Thyroid gland (tissue), 4 donors: ENCODE measurements around the gene GCNT4. TPM values are rescaled to one million over a fixed set of nuclear protein-coding genes. Genes with fewer than 3 reads are reported as not detected.
A peak's percentile ranks its signal among the peaks of the same experiment; 100 is the strongest.

ENCODE experiments used
- DNase-seq, 2 donors: peaks; one replicate each; pipeline ENCODE4 v3.0.0-alpha.2; 2019
- H3K27ac ChIP-seq, 3 donors: fragments of 200-600 bp; sonication (generic); 1 replicate in 2 of 3; 2 replicates in 1 of 3; pipeline ENCODE4 v1.5.1; 2016 to 2019; ENCODE audit warnings: mild to moderate bottlenecking in 1 of 3, moderate library complexity in 1 of 3
- H3K27me3 ChIP-seq: fragments of 200-600 bp; sonication (generic); one replicate; pipeline ENCODE4 v1.5.1; 2019
- H3K36me3 ChIP-seq, 2 donors: fragments of 200-600 bp; sonication (generic); one replicate each; pipeline ENCODE4 v1.5.1; 2016 to 2019
- H3K4me1 ChIP-seq, 2 donors: fragments of 200-600 bp; sonication (generic); one replicate each; pipeline ENCODE4 v1.5.1; 2017 to 2019
- H3K4me3 ChIP-seq, 3 donors: fragments of 200-600 bp; sonication (generic); replicated peaks in 1 of 3; 1 replicate in 2 of 3; 2 replicates in 1 of 3; pipeline ENCODE4 v1.5.1; 2016; ENCODE audit warnings: mild to moderate bottlenecking in 1 of 3
- H3K9me3 ChIP-seq: fragments of 200-600 bp; sonication (generic); one replicate; pipeline ENCODE4 v1.5.1; 2017
- CTCF ChIP-seq, 6 experiments: fragments of 200-600 bp in 3 of 6; fragments of 450-650 bp in 3 of 6; sonication (generic) in 3 of 6; IDR thresholded peaks; one replicate each; pipeline ENCODE4 v1.5.1; 2016 to 2019; ENCODE audit warnings: antibody characterized with exemption in 6 of 6, mild to moderate bottlenecking in 2 of 6, inconsistent platforms in 1 of 6, moderate library complexity in 1 of 6
- POLR2A ChIP-seq, 2 donors: fragments of 450-650 bp; IDR thresholded peaks; one replicate each; pipeline ENCODE4 v1.6.1; 2017; ENCODE audit warnings: antibody characterized with exemption in 2 of 2, mild to moderate bottlenecking in 2 of 2, moderate library complexity in 1 of 2
- WGBS, 2 donors: methylation state at CpG; one replicate each; pipeline ENCODE4 v1.1.5; 2017; 5-methylcytosine and 5-hydroxymethylcytosine counted together
- intact Hi-C: fragments of 100-400 bp; cut with DNase I; formaldehyde crosslinking; loops from one replicate; pipeline ENCODE4 v1.15.1; 2023
- total RNA-seq, 4 donors: library from RNA; depleted of rRNA; stranded (reverse); fragments of >200 nt; gene quantifications; one replicate each; pipeline ENCODE4 v1.2.3, GENCODE V29; 2016

Gene GCNT4
- total RNA-seq, 4 donors from 2014 or later: 0.94 to 3.1 (median 1.5) TPM

GRCh38 chr5:75040973-75041372 lies 11.4 kb downstream of the GCNT4 start:
- no peak overlapping the region for H3K4me3 ChIP-seq
- H3K36me3 ChIP-seq: no peaks in the 10 kb centered on the region
- 89 to 92% methylated on average over 4 of the region's 4 CpGs for WGBS, 2 donors
- no peak overlapping the region for H3K27ac ChIP-seq
- no peaks in the 10 kb centered on the region for H3K9me3 ChIP-seq
- TF ChIP-seq CTCF (IDR thresholded peaks at IDR 0.05) (no peak), POLR2A (IDR thresholded peaks at IDR 0.05) (no peak)
- no peaks in the 10 kb centered on the region for H3K27me3 ChIP-seq
- no peaks in the 10 kb centered on the region for H3K4me1 ChIP-seq
- intact Hi-C loops: no loop called here
- no peak for DNase-seq

DNA sequence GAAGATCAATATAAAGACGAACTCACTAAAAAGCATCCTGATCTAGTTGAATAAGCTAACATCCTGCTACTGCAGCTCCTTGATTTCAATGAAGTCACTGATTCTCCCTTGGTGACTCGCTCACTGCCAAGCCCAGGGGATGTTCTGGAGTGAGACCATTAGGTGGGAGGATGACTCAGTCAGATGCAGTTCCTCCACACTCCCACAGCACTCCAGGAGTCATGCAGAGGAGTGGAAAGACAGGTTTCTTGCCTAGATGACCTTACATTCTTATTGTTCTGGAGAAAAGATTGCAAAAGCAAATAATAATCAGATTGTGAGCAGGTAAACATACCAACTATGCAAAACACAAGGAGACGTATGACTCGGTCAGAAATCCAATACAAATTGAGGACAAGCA lies 15.3 kb downstream of the GCNT4 start:
- WGBS, 2 donors: 80 to 86% methylated on average over 4 of the region's 4 CpGs

DNA sequence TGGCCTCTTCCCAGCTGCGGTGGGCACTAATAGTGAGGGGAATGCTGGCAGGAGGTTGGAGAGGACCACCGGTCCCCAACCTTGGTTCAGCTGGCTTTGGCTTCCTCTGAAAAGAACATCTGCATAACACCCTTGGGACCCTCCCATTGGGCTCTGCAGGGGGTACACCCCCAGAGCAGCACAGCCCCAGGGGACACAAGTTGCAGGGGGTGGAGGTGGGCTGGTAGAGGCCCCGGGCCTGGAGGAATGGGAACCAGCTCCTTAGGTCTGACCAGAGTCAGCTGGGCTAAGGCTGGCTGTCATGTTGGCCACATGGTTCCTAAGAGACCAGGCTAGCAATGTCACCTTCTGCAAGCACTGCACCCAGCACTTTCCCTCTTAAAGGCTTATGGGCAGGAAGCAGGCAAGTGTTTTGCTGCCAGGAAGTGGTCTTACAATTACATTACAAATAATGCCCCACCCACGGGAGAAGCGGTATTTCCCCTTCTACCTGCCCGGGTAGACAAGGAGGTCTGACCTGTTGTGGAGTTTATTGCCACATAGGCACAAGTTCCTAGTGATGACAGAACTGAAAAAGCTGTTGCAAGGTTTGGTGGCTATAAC lies 18.1 kb downstream of the GCNT4 start:
- H3K27ac ChIP-seq: no peak overlapping the region
- H3K27me3 ChIP-seq: no peaks in the 10 kb centered on the region
- 84 to 89% methylated on average over 6 of the region's 6 CpGs for WGBS, 2 donors
- DNase-seq: no peak
- H3K4me1 ChIP-seq: no peaks in the 10 kb centered on the region
- H3K4me3 ChIP-seq: no peak overlapping the region
- intact Hi-C loops: no loop called here
- no peaks in the 10 kb centered on the region for H3K9me3 ChIP-seq
- no peaks in the 10 kb centered on the region for H3K36me3 ChIP-seq
- TF ChIP-seq CTCF (IDR thresholded peaks at IDR 0.05) (no peak), POLR2A (IDR thresholded peaks at IDR 0.05) (no peak)

More for the DNA sequence above, 15.3 kb downstream of the GCNT4 start:
- Histone ChIP-seq H3K27me3 (no peaks in the 10 kb centered on the region), H3K4me3 (no peak overlapping the region), H3K4me1 (no peaks in the 10 kb centered on the region), H3K36me3 (no peaks in the 10 kb centered on the region), H3K9me3 (no peaks in the 10 kb centered on the region), H3K27ac (no peak overlapping the region)
- intact Hi-C loops: no loop called here
- no peak for TF ChIP-seq CTCF (IDR thresholded peaks at IDR 0.05)
- TF ChIP-seq POLR2A (IDR thresholded peaks at IDR 0.05): no peak
- DNase-seq: peak; percentile 14 to 20

DNA sequence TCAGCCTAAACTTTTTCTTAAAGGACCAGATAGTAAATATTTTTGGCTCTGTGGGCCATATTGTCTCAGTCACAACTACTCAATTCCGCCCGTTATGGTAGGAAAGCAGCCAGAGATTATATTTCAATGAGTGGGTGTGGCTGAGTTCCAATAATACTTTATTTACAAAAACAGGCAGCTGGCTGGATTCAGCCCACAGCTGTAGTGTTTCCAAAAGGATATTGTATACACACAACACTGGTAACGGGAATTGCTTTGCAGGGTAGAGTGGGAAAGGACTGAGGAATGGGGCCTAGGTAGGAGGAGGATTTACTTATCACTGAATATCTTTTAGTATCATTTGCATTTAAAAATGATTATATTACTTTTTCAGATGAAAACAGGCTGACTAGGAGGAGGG lies 21.0 kb downstream of the GCNT4 start:
- TF ChIP-seq CTCF (IDR thresholded peaks at IDR 0.05): no peak
- TF ChIP-seq POLR2A (IDR thresholded peaks at IDR 0.05): no peak
- Histone ChIP-seq H3K4me3 (no peak overlapping the region), H3K27me3 (no peaks in the 10 kb centered on the region), H3K27ac (no peak overlapping the region), H3K36me3 (no peaks in the 10 kb centered on the region), H3K9me3 (no peaks in the 10 kb centered on the region), H3K4me1 (no peaks in the 10 kb centered on the region)
- intact Hi-C loops: no loop called here
- DNase-seq: no peak
- 80% methylated on average over 3 of the region's 3 CpGs for WGBS, 2 donors

DNA sequence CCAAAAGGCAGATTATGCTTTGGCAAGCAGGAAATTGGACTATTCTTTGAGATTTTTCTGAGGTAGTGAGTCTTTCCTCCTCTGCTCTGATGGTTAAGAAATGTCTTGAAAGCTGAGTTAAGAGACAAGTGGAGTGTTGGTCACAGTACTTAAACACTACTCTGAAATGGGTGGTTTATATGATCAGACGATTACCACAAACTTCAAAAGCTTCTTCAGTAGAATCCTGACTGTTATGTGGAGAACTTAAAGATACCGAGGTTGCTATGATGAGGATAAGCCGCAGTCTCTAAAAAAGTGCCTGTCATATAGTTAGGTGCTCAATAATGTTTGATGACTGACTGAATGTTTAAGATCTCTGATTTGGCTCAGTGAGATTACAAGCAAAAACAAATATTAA lies 24.3 kb downstream of the GCNT4 start:
- TF ChIP-seq CTCF (IDR thresholded peaks at IDR 0.05) (no peak), POLR2A (IDR thresholded peaks at IDR 0.05) (no peak)
- no peaks in the 10 kb centered on the region for H3K9me3 ChIP-seq
- no peak for DNase-seq
- no peak overlapping the region for H3K4me3 ChIP-seq
- H3K4me1 ChIP-seq: no peaks in the 10 kb centered on the region
- no peaks in the 10 kb centered on the region for H3K36me3 ChIP-seq
- 43 to 53% methylated on average over 3 of the region's 3 CpGs for WGBS, 2 donors
- H3K27me3 ChIP-seq: no peaks in the 10 kb centered on the region
- intact Hi-C loops: no loop called here
- no peak overlapping the region for H3K27ac ChIP-seq
